Non-pigmented ciliary epithelial cell (primary cell): Measurements from ENCODE around the gene COL5A1.
"Not testable (repeated sequence)": the region's sequence is repeated elsewhere in the genome, so short reads cannot be mapped to it uniquely, and the experiment has no call there.

ENCODE experiments used
- DNase-seq: peaks from one replicate; pipeline ENCODE4 v3.0.0-alpha.2; 2010; ENCODE audit warnings: low read depth

The COL5A1 gene

GRCh38 chr9:134692573-134692860 lies 50.9 kb downstream of the COL5A1 start:
- DNase-seq, result no peak

- no peak for DNase-seq
Observed at GRCh38 chr9:134693011-134693410, 51.4 kb downstream of the COL5A1 start.

GRCh38 chr9:134693641-134694367 lies 52.2 kb downstream of the COL5A1 start:
- DNase-seq, result no peak

GRCh38 chr9:134694368-134694665 lies 52.7 kb downstream of the COL5A1 start:
- DNase-seq, result no peak

- DNase-seq, result no peak
Observed at GRCh38 chr9:134694714-134695113, 53.1 kb downstream of the COL5A1 start.

GRCh38 chr9:134695144-134695543 lies 53.5 kb downstream of the COL5A1 start:
- DNase-seq, result no peak

- no peak for DNase-seq
Observed at GRCh38 chr9:134696433-134696832, 54.8 kb downstream of the COL5A1 start.

GRCh38 chr9:134698111-134698510 lies 56.5 kb downstream of the COL5A1 start:
- no peak for DNase-seq

- no peak for DNase-seq
Observed at GRCh38 chr9:134698587-134699342, 57.2 kb downstream of the COL5A1 start.

- no peak for DNase-seq
Observed at GRCh38 chr9:134699343-134699740, 57.7 kb downstream of the COL5A1 start.

- no peak for DNase-seq
Observed at GRCh38 chr9:134700636-134701350, 59.2 kb downstream of the COL5A1 start.

GRCh38 chr9:134701581-134702259 lies 60.1 kb downstream of the COL5A1 start:
- no peak for DNase-seq

GRCh38 chr9:134702291-134702690 lies 60.7 kb downstream of the COL5A1 start:
- no peak for DNase-seq

GRCh38 chr9:134703730-134704114 lies 62.1 kb downstream of the COL5A1 start:
- not testable (repeated sequence) for DNase-seq

- no peak for DNase-seq
Observed at GRCh38 chr9:134704498-134704897, 62.9 kb downstream of the COL5A1 start.

- no peak for DNase-seq
Observed at GRCh38 chr9:134705786-134706185, 64.2 kb downstream of the COL5A1 start.

- no peak for DNase-seq
Observed at GRCh38 chr9:134706522-134706921, 64.9 kb downstream of the COL5A1 start.

GRCh38 chr9:134707031-134707680 lies 65.6 kb downstream of the COL5A1 start:
- no peak for DNase-seq

- DNase-seq, result no peak
Observed at GRCh38 chr9:134707731-134708671, 66.4 kb downstream of the COL5A1 start.

GRCh38 chr9:134708672-134709038 lies 67.1 kb downstream of the COL5A1 start:
- no peak for DNase-seq
